ENCODE results near the gene KLC1.

GRCh38 chr14:103600503-103600902 is 28.5 kb upstream of the KLC1 start:
- no peak for TF ChIP-seq CTCF (IDR thresholded peaks at IDR 0.05 in 2 of 3, conservative IDR thresholded peaks at IDR 0.05 in 1 of 3; ENCODE audit: control insufficient read depth in 2 of 3, extremely low read depth in 1 of 3, insufficient read depth in 1 of 3, low read depth in 3 of 3, low read length in 3 of 3)
- no peak for TF ChIP-seq SMARCA5 (IDR thresholded peaks at IDR 0.05)
- no peak for TF ChIP-seq DPF2 (IDR thresholded peaks at IDR 0.05)
- TF ChIP-seq REST (IDR thresholded peaks at IDR 0.05; ENCODE audit: low read depth, low read length): no peak
- no peak for TF ChIP-seq CEBPZ (IDR thresholded peaks at IDR 0.05; ENCODE audit: low read depth, low read length)

All from GM12878 (cell line).